HFFc6 (cell line): ENCODE measurements around the gene MIER1. TPM values are rescaled to one million over a fixed set of nuclear protein-coding genes. Genes with fewer than 3 reads are reported as not detected.

Experiments used
- DNase-seq: peaks from one replicate; pipeline ENCODE4 v3.0.0-alpha.2; 2018
- H3K27ac Mint-ChIP-seq: 2 replicates; pipeline ENCODE4 v1.8.0; 2020; ENCODE audit warnings: mild to moderate bottlenecking, mixed read lengths
- H3K27me3 Mint-ChIP-seq: 2 replicates; pipeline ENCODE4 v1.8.0; 2021; ENCODE audit warnings: mild to moderate bottlenecking, moderate library complexity, mixed read lengths; ENCODE audit not compliant: insufficient read depth
- H3K36me3 Mint-ChIP-seq: 2 replicates; pipeline ENCODE4 v1.8.0; 2021; ENCODE audit warnings: low read depth, mixed read lengths
- H3K4me1 Mint-ChIP-seq: 2 replicates; pipeline ENCODE4 v1.8.0; 2020; ENCODE audit warnings: low read depth, mixed read lengths
- H3K4me3 Mint-ChIP-seq: 2 replicates; pipeline ENCODE4 v1.8.0; 2020; ENCODE audit warnings: mild to moderate bottlenecking, moderate library complexity, mixed read lengths
- H3K9me3 Mint-ChIP-seq: 2 replicates; pipeline ENCODE4 v1.8.0; 2020; ENCODE audit warnings: mild to moderate bottlenecking, mixed read lengths
- total RNA-seq, 6 experiments: library from RNA; stranded (reverse); fragmentation: NEBNext Ultra II Directional; extraction: Animal tissue kit (Norgen Biotek cat#: 25700); gene quantifications; 2 replicates in 1 of 6; 3 replicates in 5 of 6; pipeline ENCODE4 v1.2.3, GENCODE V29; 2021
- TF ChIP-seq, protein P1 (sequence below): fragments of 200-600 bp; sonication (generic); IDR thresholded peaks from 2 replicates; pipeline ENCODE4 v1.5.0; 2021; ENCODE audit warnings: antibody characterized with exemption, mild to moderate bottlenecking

Gene MIER1
- total RNA-seq, 6 experiments from 2014 or later = 28.0 to 37.5 (median 33.7) TPM

DNA sequence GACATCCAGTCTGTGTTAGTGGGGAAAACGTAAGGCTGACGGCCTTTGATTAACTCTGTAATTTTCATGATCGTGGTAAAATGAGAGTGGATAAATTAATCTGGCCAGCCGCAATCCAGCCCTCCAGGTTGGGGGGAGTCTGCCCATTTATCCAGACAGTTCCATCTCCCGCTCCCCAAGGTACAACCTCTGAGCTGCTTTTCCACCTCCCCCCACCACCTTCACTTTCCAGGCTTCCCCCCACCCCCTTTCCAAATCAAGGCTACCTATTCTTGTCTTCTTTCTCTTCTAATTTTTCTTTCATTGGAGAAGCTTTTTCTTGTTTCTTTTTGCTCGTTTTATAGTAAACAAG is 6.0 kb downstream of the MIER1 start:
- peak overlapping the region; percentile 91 for H3K4me3 Mint-ChIP-seq
- peaks cover 2% of the 10 kb centered on the region; the same call in 1 of the 2 replicates for H3K27me3 Mint-ChIP-seq
- H3K9me3 Mint-ChIP-seq = no peaks in the 10 kb centered on the region
- peaks cover 84% of the 10 kb centered on the region for H3K4me1 Mint-ChIP-seq
- H3K36me3 Mint-ChIP-seq = peaks cover 27% of the 10 kb centered on the region
- DNase-seq = no peak
- TF ChIP-seq, protein P1, sequence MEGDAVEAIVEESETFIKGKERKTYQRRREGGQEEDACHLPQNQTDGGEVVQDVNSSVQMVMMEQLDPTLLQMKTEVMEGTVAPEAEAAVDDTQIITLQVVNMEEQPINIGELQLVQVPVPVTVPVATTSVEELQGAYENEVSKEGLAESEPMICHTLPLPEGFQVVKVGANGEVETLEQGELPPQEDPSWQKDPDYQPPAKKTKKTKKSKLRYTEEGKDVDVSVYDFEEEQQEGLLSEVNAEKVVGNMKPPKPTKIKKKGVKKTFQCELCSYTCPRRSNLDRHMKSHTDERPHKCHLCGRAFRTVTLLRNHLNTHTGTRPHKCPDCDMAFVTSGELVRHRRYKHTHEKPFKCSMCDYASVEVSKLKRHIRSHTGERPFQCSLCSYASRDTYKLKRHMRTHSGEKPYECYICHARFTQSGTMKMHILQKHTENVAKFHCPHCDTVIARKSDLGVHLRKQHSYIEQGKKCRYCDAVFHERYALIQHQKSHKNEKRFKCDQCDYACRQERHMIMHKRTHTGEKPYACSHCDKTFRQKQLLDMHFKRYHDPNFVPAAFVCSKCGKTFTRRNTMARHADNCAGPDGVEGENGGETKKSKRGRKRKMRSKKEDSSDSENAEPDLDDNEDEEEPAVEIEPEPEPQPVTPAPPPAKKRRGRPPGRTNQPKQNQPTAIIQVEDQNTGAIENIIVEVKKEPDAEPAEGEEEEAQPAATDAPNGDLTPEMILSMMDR = no peak
- H3K27ac Mint-ChIP-seq = peak overlapping the region; percentile 93

DNA sequence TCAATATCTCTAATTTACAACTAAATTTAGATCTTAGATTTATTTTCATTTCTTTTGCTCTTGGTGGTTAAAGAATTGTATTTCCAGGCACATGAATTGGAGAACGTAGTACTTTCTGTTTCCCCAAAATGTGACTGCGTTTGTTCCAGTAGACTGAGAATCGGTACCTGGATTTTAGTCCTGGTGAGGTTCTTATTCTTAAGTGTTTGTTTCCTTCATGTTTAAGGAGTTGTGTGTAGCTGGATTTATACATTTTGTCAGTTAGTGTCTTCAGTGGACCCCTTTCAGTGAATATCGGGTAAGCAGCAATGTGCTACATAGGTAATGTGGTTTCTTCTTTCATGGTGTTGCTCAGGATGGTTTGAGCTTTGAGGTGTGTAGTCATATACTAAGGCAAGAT is 6.8 kb downstream of the MIER1 start:
- Mint-ChIP-seq H3K36me3 (peaks cover 22% of the 10 kb centered on the region), H3K27ac (peak overlapping the region; percentile 93), H3K9me3 (no peaks in the 10 kb centered on the region), H3K27me3 (peaks cover 2% of the 10 kb centered on the region; the same call in 1 of the 2 replicates), H3K4me1 (peaks cover 82% of the 10 kb centered on the region), H3K4me3 (peak overlapping the region; percentile 91)
- TF ChIP-seq, protein P1 = no peak
- no peak for DNase-seq

DNA sequence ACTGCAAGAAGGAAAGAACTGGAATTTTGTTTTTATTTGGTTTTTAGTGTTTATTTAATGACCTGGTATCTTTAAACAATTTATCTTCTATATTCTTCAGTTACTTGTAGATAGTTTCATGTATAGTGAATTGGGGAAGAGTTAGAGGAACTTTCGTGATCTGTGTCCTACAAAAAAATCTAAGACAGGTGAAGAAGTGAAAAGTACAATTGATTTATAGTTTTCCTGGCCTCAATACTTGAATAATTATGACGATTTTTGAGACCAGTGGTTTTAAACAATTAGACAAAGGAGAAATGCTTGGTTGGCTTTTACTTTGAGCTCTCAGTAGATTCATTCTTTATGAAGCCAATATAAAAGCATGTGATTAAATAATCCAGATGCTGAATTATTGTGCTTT is 7.5 kb downstream of the MIER1 start:
- peaks cover 82% of the 10 kb centered on the region for H3K4me1 Mint-ChIP-seq
- peak overlapping the region; percentile 91 for H3K4me3 Mint-ChIP-seq
- H3K36me3 Mint-ChIP-seq = peaks cover 22% of the 10 kb centered on the region
- H3K27me3 Mint-ChIP-seq = peaks cover 2% of the 10 kb centered on the region; the same call in 1 of the 2 replicates
- TF ChIP-seq, protein P1 = no peak
- no peak for DNase-seq
- no peaks in the 10 kb centered on the region for H3K9me3 Mint-ChIP-seq
- peak overlapping the region; percentile 65 for H3K27ac Mint-ChIP-seq

- H3K36me3 Mint-ChIP-seq = peaks cover 22% of the 10 kb centered on the region
- DNase-seq = no peak
- H3K27ac Mint-ChIP-seq = peak overlapping the region; percentile 75
- peaks cover 82% of the 10 kb centered on the region for H3K4me1 Mint-ChIP-seq
- H3K9me3 Mint-ChIP-seq = no peaks in the 10 kb centered on the region
- peak overlapping the region; percentile 91 for H3K4me3 Mint-ChIP-seq
- peaks cover 2% of the 10 kb centered on the region; the same call in 1 of the 2 replicates for H3K27me3 Mint-ChIP-seq
- TF ChIP-seq, protein P1 = no peak
These were observed 9.3 kb downstream of the MIER1 start for GRCh38 chr1:66933887-66934700.

DNA sequence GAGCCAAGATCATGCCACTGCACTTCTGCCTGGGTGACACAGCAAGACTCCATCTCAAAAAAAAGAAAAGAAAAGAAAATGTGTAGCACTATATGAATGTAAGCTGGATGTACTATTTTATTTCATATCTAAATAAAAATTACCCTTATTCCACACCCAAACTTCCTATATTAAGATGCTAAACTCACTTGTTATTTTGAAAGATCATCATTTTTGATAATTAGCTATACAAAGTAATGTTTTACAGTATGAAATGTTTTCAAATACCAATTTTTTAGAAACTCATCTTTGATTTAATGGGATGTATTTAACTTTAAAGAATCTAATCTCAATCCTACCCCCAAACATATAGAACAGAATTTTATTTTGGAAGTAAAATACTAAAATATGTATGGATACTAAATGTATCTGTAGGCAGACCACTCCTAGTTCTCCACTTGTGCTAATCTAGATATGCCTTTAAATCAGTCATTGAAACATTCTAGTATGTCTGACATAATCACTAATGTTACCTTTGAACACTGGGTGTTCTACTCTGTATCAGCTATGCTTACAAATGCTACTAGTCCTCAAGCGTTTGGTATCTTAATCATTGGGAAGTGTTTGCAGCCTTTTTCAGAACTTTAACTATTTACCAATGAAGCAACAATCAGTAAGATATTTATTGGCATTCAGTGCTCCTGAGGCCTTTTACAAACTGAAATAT is 12.9 kb downstream of the MIER1 start:
- no peaks in the 10 kb centered on the region; the same call in 1 of the 2 replicates for H3K27me3 Mint-ChIP-seq
- no peak overlapping the region for H3K4me3 Mint-ChIP-seq
- H3K27ac Mint-ChIP-seq = peak overlapping the region; percentile 72; the same call in 1 of the 2 replicates
- DNase-seq = no peak
- TF ChIP-seq, protein P1 = no peak
- no peaks in the 10 kb centered on the region for H3K9me3 Mint-ChIP-seq
- peaks cover 12% of the 10 kb centered on the region for H3K36me3 Mint-ChIP-seq
- peaks cover 93% of the 10 kb centered on the region for H3K4me1 Mint-ChIP-seq
